SW480 (cell line): ENCODE measurements around the gene AKAP8L.

Experiments used
- DNase-seq: peaks from one replicate; pipeline ENCODE4 v3.0.0-alpha.2; 2016; ENCODE audit warnings: low spot score

The AKAP8L gene

GRCh38 chr19:15418579-15419412, at the start of gene AKAP8L:
TSS of gene AKAP8L (minus strand) at chr19:15418988. CDS start at chr19:15418923, 65 bp downstream.
- peak; percentile 100 for DNase-seq

- DNase-seq, result no peak
These were observed 49.0 kb upstream of the AKAP8L start for GRCh38 chr19:15467734-15468214.

- no peak for DNase-seq
These were observed 48.3 kb upstream of the AKAP8L start for GRCh38 chr19:15466851-15467733.

- DNase-seq, result no peak
These were observed 45.9 kb upstream of the AKAP8L start, which contains the start of gene RASAL3 for GRCh38 chr19:15464394-15465385. TSS of gene RASAL3 (minus strand) at chr19:15464544. CDS start at chr19:15464358, 186 bp downstream.

GRCh38 chr19:15463861-15464371, 45.1 kb upstream of the AKAP8L start:
- DNase-seq, result no peak

GRCh38 chr19:15461694-15462093, 42.9 kb upstream of the AKAP8L start:
- DNase-seq, result no peak

- DNase-seq, result no peak
These were observed 39.1 kb upstream of the AKAP8L start for GRCh38 chr19:15457701-15458484.

GRCh38 chr19:15456871-15457700, 38.3 kb upstream of the AKAP8L start:
- no peak for DNase-seq

GRCh38 chr19:15456441-15456840, 37.7 kb upstream of the AKAP8L start:
- no peak for DNase-seq

GRCh38 chr19:15455996-15456395, 37.2 kb upstream of the AKAP8L start:
- no peak for DNase-seq

- DNase-seq, result no peak
These were observed 35.4 kb upstream of the AKAP8L start for GRCh38 chr19:15453906-15454860.

- DNase-seq, result no peak
These were observed 34.3 kb upstream of the AKAP8L start for GRCh38 chr19:15453091-15453578.

- DNase-seq, result peak; percentile 87
These were observed 33.6 kb upstream of the AKAP8L start for GRCh38 chr19:15452111-15453047.

GRCh38 chr19:15450528-15450890, 31.7 kb upstream of the AKAP8L start:
- no peak for DNase-seq

GRCh38 chr19:15449620-15450527, 31.1 kb upstream of the AKAP8L start, which contains the start of gene WIZ:
TSS of gene WIZ (minus strand) at chr19:15449956. CDS start at chr19:15448307, 1,649 bp downstream.
- DNase-seq, result peak; percentile 68
